NB4 (cell line): ENCODE data around the gene RREB1.

ENCODE experiments used
- CTCF ChIP-seq: IDR thresholded peaks from one replicate; pipeline ENCODE4 v1.5.1; 2012; ENCODE audit warnings: low read depth, low read length
- POLR2A ChIP-seq: IDR thresholded peaks from 2 replicates; pipeline ENCODE4 v1.6.1; 2011; ENCODE audit warnings: mild to moderate bottlenecking; ENCODE audit not compliant: insufficient read length; ENCODE audit errors: extremely low read depth

- TF ChIP-seq CTCF (no peak), POLR2A (no peak)
Measured at GRCh38 chr6:7121700-7122241, 14.0 kb downstream of the RREB1 start.
